Sciatic nerve (tissue), 2 donors: ENCODE data around the gene THBD. TPM values are rescaled to one million over a fixed set of nuclear protein-coding genes. Genes with fewer than 3 reads are reported as not detected.

Experiments used
- ATAC-seq: fragments of 200-7000 bp; cut with Tn5 transposase; one replicate; pipeline ENCODE4 v1.9.1; 2020; ENCODE audit warnings: mild to moderate bottlenecking, moderate library complexity
- DNase-seq: peaks from one replicate; pipeline ENCODE4 v3.0.0-alpha.2; 2020; ENCODE audit warnings: low spot score
- intact Hi-C: fragments of 100-400 bp; cut with DNase I; formaldehyde crosslinking; loops from one replicate; pipeline ENCODE4 v1.14.2; 2022
- total RNA-seq: library from RNA; stranded (reverse); fragmentation: NEBNext Ultra II Directional; extraction: Animal tissue kit (Norgen Biotek cat#: 25700); gene quantifications from one replicate; pipeline ENCODE4 v1.2.1, GENCODE V29; 2021
- donor health status: DM: no; HTN: no; CAD: no.
- donor health status: DM: no; HTN: no; CAD: no.

THBD gene
- total RNA-seq, 1 donor from 2014 or later, result 25.3 TPM

- intact Hi-C loops, result no loop called here
- DNase-seq, result no peak
- peak; percentile 61 for ATAC-seq
Measured at GRCh38 chr20:23086056-23086566, 36.6 kb upstream of the THBD start, which contains the start of gene CD93. TSS of gene CD93 (minus strand) at chr20:23086324. CDS start at chr20:23086192, 132 bp downstream.

- intact Hi-C loops, result no loop called here
- DNase-seq (peak; percentile 52), ATAC-seq (peak; percentile 9)
Measured at GRCh38 chr20:23085436-23086055, 36.1 kb upstream of the THBD start.

- DNase-seq, result no peak
- peak; percentile 10 for ATAC-seq
- intact Hi-C loops, result no loop called here
Measured at GRCh38 chr20:23084845-23085365, 35.4 kb upstream of the THBD start.

GRCh38 chr20:23084282-23084844 is 34.9 kb upstream of the THBD start:
- DNase-seq, result peak; percentile 54
- intact Hi-C loops, result no loop called here
- no peak for ATAC-seq

- ATAC-seq, result no peak
- intact Hi-C loops, result no loop called here
Measured at GRCh38 chr20:23083553-23084220, 34.2 kb upstream of the THBD start.

GRCh38 chr20:23082846-23083552 is 33.5 kb upstream of the THBD start:
- peak; percentile 60 for DNase-seq
- ATAC-seq, result no peak
- intact Hi-C loops, result no loop called here

More at GRCh38 chr20:23083553-23084220, 34.2 kb upstream of the THBD start:
- no peak for DNase-seq

- ATAC-seq (no peak), DNase-seq (peak; percentile 31)
- intact Hi-C loops, result no loop called here
Measured at GRCh38 chr20:23081263-23081819, 31.9 kb upstream of the THBD start.

GRCh38 chr20:23080521-23080920 is 31.0 kb upstream of the THBD start:
- no peak for ATAC-seq
- no peak for DNase-seq
- intact Hi-C loops, result no loop called here

- ATAC-seq, result no peak
- intact Hi-C loops, result no loop called here
- no peak for DNase-seq
Measured at GRCh38 chr20:23079926-23080325, 30.5 kb upstream of the THBD start.

- DNase-seq, result no peak
- no peak for ATAC-seq
- intact Hi-C loops, result no loop called here
Measured at GRCh38 chr20:23079016-23079351, 29.5 kb upstream of the THBD start.

GRCh38 chr20:23078351-23079015 is 29.0 kb upstream of the THBD start:
- no peak for ATAC-seq
- intact Hi-C loops, result no loop called here
- no peak for DNase-seq

GRCh38 chr20:23077277-23077676 is 27.8 kb upstream of the THBD start:
- intact Hi-C loops, result no loop called here
- DNase-seq (no peak), ATAC-seq (no peak)

- no peak for DNase-seq
- intact Hi-C loops, result no loop called here
- ATAC-seq, result no peak
Measured at GRCh38 chr20:23074052-23074451, 24.6 kb upstream of the THBD start.

- ATAC-seq (no peak), DNase-seq (no peak)
- intact Hi-C loops, result no loop called here
Measured at GRCh38 chr20:23072892-23073586, 23.6 kb upstream of the THBD start.

GRCh38 chr20:23071996-23072395 is 22.5 kb upstream of the THBD start:
- intact Hi-C loops, result no loop called here
- DNase-seq, result no peak
- no peak for ATAC-seq

GRCh38 chr20:23071398-23071797 is 21.9 kb upstream of the THBD start:
- DNase-seq (no peak), ATAC-seq (no peak)
- intact Hi-C loops, result no loop called here

- no peak for ATAC-seq
- no peak for DNase-seq
- intact Hi-C loops, result no loop called here
Measured at GRCh38 chr20:23069108-23069507, 19.6 kb upstream of the THBD start.

GRCh38 chr20:23068283-23068682 is 18.8 kb upstream of the THBD start:
- no peak for ATAC-seq
- intact Hi-C loops, result no loop called here
- no peak for DNase-seq
